Parathyroid adenoma (tissue), 2 donors: ENCODE measurements around the gene MAB21L1.

Source experiments
- H2AFZ ChIP-seq: fragments of 300-600 bp; sonication (generic); one replicate; pipeline ENCODE4 v1.7.0; 2017; ENCODE audit warnings: antibody characterized with exemption, mild to moderate bottlenecking
- H3K27ac ChIP-seq: fragments of 300-600 bp; sonication (generic); one replicate; pipeline ENCODE4 v1.7.0; 2017
- H3K27me3 ChIP-seq: fragments of 300-600 bp; sonication (generic); one replicate; pipeline ENCODE4 v1.7.0; 2017; ENCODE audit warnings: low read length; ENCODE audit not compliant: control insufficient read depth, insufficient read depth
- H3K36me3 ChIP-seq: fragments of 300-600 bp; sonication (generic); one replicate; pipeline ENCODE4 v1.7.0; 2017; ENCODE audit warnings: low read length; ENCODE audit not compliant: control insufficient read depth, insufficient read depth
- H3K4me1 ChIP-seq: fragments of 300-600 bp; sonication (generic); one replicate; pipeline ENCODE4 v1.7.0; 2017; ENCODE audit warnings: control low read depth
- H3K4me2 ChIP-seq: fragments of 300-600 bp; sonication (generic); one replicate; pipeline ENCODE4 v1.7.0; 2017; ENCODE audit warnings: low read length
- H3K4me3 ChIP-seq: fragments of 300-600 bp; sonication (generic); one replicate; pipeline ENCODE4 v1.7.0; 2017; ENCODE audit warnings: low read depth, low read length
- H3K79me2 ChIP-seq: fragments of 300-600 bp; sonication (generic); one replicate; pipeline ENCODE4 v1.7.0; 2017; ENCODE audit warnings: control low read depth
- H3K9ac ChIP-seq: fragments of 300-600 bp; sonication (generic); one replicate; pipeline ENCODE4 v1.7.0; 2017; ENCODE audit warnings: mild to moderate bottlenecking
- H3K9me3 ChIP-seq: fragments of 300-600 bp; sonication (generic); one replicate; pipeline ENCODE4 v1.7.0; 2017; ENCODE audit warnings: low read length; ENCODE audit not compliant: control insufficient read depth
- CTCF ChIP-seq: fragments of 300-600 bp; sonication (generic); IDR thresholded peaks from one replicate; pipeline ENCODE4 v1.7.0; 2017; ENCODE audit warnings: antibody characterized with exemption, mild to moderate bottlenecking
- donor health status: primary hyperparathyroidism.

MAB21L1 gene

GRCh38 chr13:35475960-35476943 lies at the start of gene MAB21L1:
Gene MAB21L1 (minus strand): TSS chr13:35476689. CDS start chr13:35476138, 551 bp downstream.
- TF ChIP-seq CTCF = no peak
- Histone ChIP-seq H3K4me1 (no peaks in the 10 kb centered on the region), H3K9ac (no peak within 1 kb of the TSS), H2AFZ (no peak within 1 kb of the TSS), H3K27ac (no peak within 1 kb of the TSS), H3K79me2 (no peaks in the 10 kb centered on the region), H3K4me3 (peak within 1 kb of the TSS; percentile 8), H3K4me2 (peak within 1 kb of the TSS; percentile 25), H3K27me3 (no peaks in the 10 kb centered on the region), H3K36me3 (no peaks in the 10 kb centered on the region), H3K9me3 (no peaks in the 10 kb centered on the region)

- Histone ChIP-seq H3K36me3 (no peaks in the 10 kb centered on the region), H3K9me3 (no peaks in the 10 kb centered on the region), H3K79me2 (no peaks in the 10 kb centered on the region), H3K4me3 (no peak overlapping the region), H3K27me3 (no peaks in the 10 kb centered on the region), H2AFZ (no peak overlapping the region), H3K9ac (no peak overlapping the region), H3K4me2 (no peak overlapping the region), H3K4me1 (no peaks in the 10 kb centered on the region), H3K27ac (no peak overlapping the region)
- no peak for TF ChIP-seq CTCF
Measured at GRCh38 chr13:35524171-35524570, 47.7 kb upstream of the MAB21L1 start.

GRCh38 chr13:35518337-35518946 lies 42.0 kb upstream of the MAB21L1 start:
- no peaks in the 10 kb centered on the region for H3K36me3 ChIP-seq
- no peaks in the 10 kb centered on the region for H3K27me3 ChIP-seq
- TF ChIP-seq CTCF = no peak
- H2AFZ ChIP-seq = no peak overlapping the region
- no peak overlapping the region for H3K9ac ChIP-seq
- H3K4me2 ChIP-seq = no peak overlapping the region
- no peaks in the 10 kb centered on the region for H3K79me2 ChIP-seq
- H3K4me3 ChIP-seq = no peak overlapping the region
- H3K27ac ChIP-seq = no peak overlapping the region
- no peaks in the 10 kb centered on the region for H3K4me1 ChIP-seq
- no peaks in the 10 kb centered on the region for H3K9me3 ChIP-seq

- no peak overlapping the region for H3K27ac ChIP-seq
- H3K9ac ChIP-seq = no peak overlapping the region
- H3K27me3 ChIP-seq = no peaks in the 10 kb centered on the region
- H3K4me1 ChIP-seq = no peaks in the 10 kb centered on the region
- no peaks in the 10 kb centered on the region for H3K36me3 ChIP-seq
- H3K4me2 ChIP-seq = no peak overlapping the region
- no peak for TF ChIP-seq CTCF
- H3K4me3 ChIP-seq = no peak overlapping the region
- no peaks in the 10 kb centered on the region for H3K9me3 ChIP-seq
- H3K79me2 ChIP-seq = no peaks in the 10 kb centered on the region
- no peak overlapping the region for H2AFZ ChIP-seq
Measured at GRCh38 chr13:35514801-35515502, 38.5 kb upstream of the MAB21L1 start.
